Mucosa of descending colon (tissue), 3 donors: ENCODE results near the gene ZCCHC14. TPM values are rescaled to one million over a fixed set of nuclear protein-coding genes. Genes with fewer than 3 reads are reported as not detected.
A peak's percentile ranks its signal among the peaks of the same experiment; 100 is the strongest.

Experiments used
- ATAC-seq: fragments of 200-7000 bp; cut with Tn5 transposase; one replicate; pipeline ENCODE4 v1.9.1; 2020; ENCODE audit warnings: mild to moderate bottlenecking, moderate library complexity
- DNase-seq, 3 donors: peaks; one replicate each; pipeline ENCODE4 v3.0.0-alpha.2; 2020
- H3K36me3 ChIP-seq: fragments of 200-600 bp; one replicate; pipeline ENCODE4 v1.8.0; 2021; ENCODE audit warnings: low read depth, mild to moderate bottlenecking
- H3K4me1 ChIP-seq: fragments of 200-600 bp; one replicate; pipeline ENCODE4 v1.8.0; 2021; ENCODE audit warnings: low read depth, mild to moderate bottlenecking
- H3K4me3 ChIP-seq: fragments of 200-600 bp; one replicate; pipeline ENCODE4 v1.8.0; 2021; ENCODE audit warnings: mild to moderate bottlenecking
- H3K9me3 ChIP-seq: fragments of 200-600 bp; one replicate; pipeline ENCODE4 v1.8.0; 2021; ENCODE audit warnings: mild to moderate bottlenecking
- CTCF ChIP-seq: fragments of 200-600 bp; IDR thresholded peaks from one replicate; pipeline ENCODE4 v1.8.0; 2022; ENCODE audit warnings: antibody characterized with exemption, mild to moderate bottlenecking
- intact Hi-C, 2 donors: fragments of 100-400 bp; cut with DNase I in 1 of 2; cut with micrococcal nuclease in 1 of 2; formaldehyde crosslinking; loops; one replicate each; pipeline versions ENCODE4 v1.11.0 to v1.11.1; 2022; cut with DNase I, micrococcal nuclease
- total RNA-seq, 3 donors: library from RNA; stranded (reverse); fragmentation: NEBNext Ultra II Directional in 2 of 3; extraction: Animal tissue kit (Norgen Biotek cat#: 25700) in 2 of 3; gene quantifications; one replicate each; pipeline versions ENCODE4 v1.2.1 to v1.2.4, GENCODE V29; 2021 to 2023
- donor health status: DM: no; HTN: no; CAD: no; lungs with moderate emphysema.
- donor health status: DM: no; HTN: no; CAD: no.
- donor health status: DM: no; HTN: yes; CAD: no.

Gene ZCCHC14
- total RNA-seq, 3 donors from 2014 or later, result 30.3 to 36.4 (median 32.3) TPM

- Histone ChIP-seq H3K9me3 (no peaks in the 10 kb centered on the region), H3K4me3 (no peak overlapping the region), H3K36me3 (no peaks in the 10 kb centered on the region), H3K4me1 (peaks cover under 1% of the 10 kb centered on the region)
- intact Hi-C loops, result no loop called here
- TF ChIP-seq CTCF, result no peak
- no peak for ATAC-seq
- DNase-seq, result peak in 1 of 3 donors; percentile 20
Measured at GRCh38 chr16:87358696-87359095, 134.1 kb downstream of the ZCCHC14 start.

GRCh38 chr16:87358250-87358649 lies 134.6 kb downstream of the ZCCHC14 start:
- no peaks in the 10 kb centered on the region for H3K4me1 ChIP-seq
- no peaks in the 10 kb centered on the region for H3K9me3 ChIP-seq
- peak in 1 of 3 donors; percentile 24 for DNase-seq
- no peak for ATAC-seq
- no peak for TF ChIP-seq CTCF
- no peaks in the 10 kb centered on the region for H3K36me3 ChIP-seq
- intact Hi-C loops, result no loop called here
- no peak overlapping the region for H3K4me3 ChIP-seq

- H3K4me1 ChIP-seq, result no peaks in the 10 kb centered on the region
- no peak for ATAC-seq
- intact Hi-C loops, result no loop called here
- H3K4me3 ChIP-seq, result no peak overlapping the region
- no peaks in the 10 kb centered on the region for H3K9me3 ChIP-seq
- no peak for TF ChIP-seq CTCF
- H3K36me3 ChIP-seq, result no peaks in the 10 kb centered on the region
- no peak for DNase-seq
Measured at GRCh38 chr16:87356491-87356853, 136.4 kb downstream of the ZCCHC14 start.

Other genes with a start within 250 kb of the ZCCHC14 start
- gene C16orf95, start 175.6 kb downstream of the ZCCHC14 start, total RNA-seq, result 1 to 10 TPM; 2.5 to 4.2 (median 3.0) TPM
- 100 to 1,000 TPM in 1 of 3 donors, 10 to 100 TPM in 2; 54.2 to 104 (median 63.9) TPM for gene FBXO31, start 109.2 kb downstream of the ZCCHC14 start, total RNA-seq
- 10 to 100 TPM; 66.5 to 82.9 (median 67.3) TPM for gene MAP1LC3B, start 100.7 kb downstream of the ZCCHC14 start, total RNA-seq
- gene JPH3, start 109.5 kb upstream of the ZCCHC14 start, total RNA-seq, result 1 to 10 TPM in 1 of 3 donors, under 1 TPM in 2; 0.17 to 2.1 (median 0.84) TPM